GM18526 (cell line): ENCODE results near the gene FXYD3.

Experiments used
- POLR2A ChIP-seq: IDR thresholded peaks from 3 replicates; pipeline ENCODE4 v1.6.1; 2011; ENCODE audit not compliant: insufficient read length; ENCODE audit errors: extremely low read depth

Gene FXYD3

GRCh38 chr19:35115177-35115951 is at the start of gene FXYD3:
TSS of gene FXYD3 (plus strand) at chr19:35115823. CDS start at chr19:35119377, 3,554 bp downstream.
- no peak for TF ChIP-seq POLR2A

DNA sequence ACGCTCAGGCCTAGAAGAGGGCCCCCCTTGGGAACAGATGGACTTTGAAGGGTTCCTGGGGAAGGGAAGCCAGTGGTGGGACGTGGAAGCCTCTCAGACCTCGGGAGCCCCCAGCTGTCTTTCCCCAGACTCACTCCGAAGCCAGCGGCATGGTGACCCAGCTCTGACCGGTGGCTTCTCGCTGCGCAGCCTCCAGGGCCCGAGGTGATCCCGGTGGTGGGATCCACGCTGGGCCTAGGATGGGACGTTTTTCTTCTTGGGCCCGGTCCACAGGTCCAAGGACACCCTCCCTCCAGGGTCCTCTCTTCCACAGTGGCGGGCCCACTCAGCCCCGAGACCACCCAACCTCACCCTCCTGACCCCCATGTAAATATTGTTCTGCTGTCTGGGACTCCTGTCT is 49.5 kb upstream of the FXYD3 start:
- no peak for TF ChIP-seq POLR2A

- TF ChIP-seq POLR2A = no peak
These were observed 48.7 kb upstream of the FXYD3 start for GRCh38 chr19:35066691-35067563.

GRCh38 chr19:35068941-35069634 is 46.5 kb upstream of the FXYD3 start:
- TF ChIP-seq POLR2A = no peak

DNA sequence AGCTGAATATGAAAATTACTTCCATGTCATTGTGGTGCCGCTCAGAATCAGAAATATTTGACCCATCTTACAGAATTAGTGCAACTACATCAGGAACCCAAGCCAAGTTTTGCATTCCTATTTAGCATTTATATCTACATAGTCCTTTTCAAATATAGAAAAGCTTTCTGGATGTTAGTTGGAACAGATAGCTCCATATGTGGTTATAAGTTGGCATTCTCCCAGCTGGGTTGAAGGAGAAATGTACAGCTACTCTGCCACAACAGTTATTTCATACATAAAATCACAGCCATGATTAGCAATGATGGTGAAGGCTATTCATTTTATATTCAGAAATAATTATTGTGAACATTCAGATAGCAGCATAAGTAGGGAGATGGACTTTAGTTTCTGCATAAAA is 45.9 kb upstream of the FXYD3 start:
- TF ChIP-seq POLR2A = no peak

- no peak for TF ChIP-seq POLR2A
These were observed 45.2 kb upstream of the FXYD3 start for GRCh38 chr19:35070471-35070870.

- TF ChIP-seq POLR2A = no peak
These were observed 42.1 kb upstream of the FXYD3 start for GRCh38 chr19:35073516-35073915.

DNA sequence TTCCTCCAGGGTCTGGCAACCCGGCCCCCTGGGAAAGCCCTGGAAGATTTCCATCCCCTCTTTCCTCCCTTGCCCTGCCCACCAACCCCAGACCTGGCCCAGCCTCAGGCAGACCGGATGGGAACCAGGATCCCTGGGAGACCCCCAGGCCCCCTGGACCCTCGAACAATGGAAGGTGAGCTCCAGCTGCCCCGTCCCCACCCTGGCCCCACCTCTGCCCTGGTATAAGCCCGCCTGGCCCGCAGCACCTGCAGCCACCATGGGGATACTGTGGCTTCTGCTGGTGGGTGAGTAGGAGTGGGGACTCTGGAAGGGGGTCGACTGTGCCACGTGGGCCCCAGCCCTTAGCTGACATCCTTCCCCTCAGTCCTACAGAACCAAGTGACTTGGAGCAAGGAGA is 41.7 kb upstream of the FXYD3 start:
- TF ChIP-seq POLR2A = no peak

DNA sequence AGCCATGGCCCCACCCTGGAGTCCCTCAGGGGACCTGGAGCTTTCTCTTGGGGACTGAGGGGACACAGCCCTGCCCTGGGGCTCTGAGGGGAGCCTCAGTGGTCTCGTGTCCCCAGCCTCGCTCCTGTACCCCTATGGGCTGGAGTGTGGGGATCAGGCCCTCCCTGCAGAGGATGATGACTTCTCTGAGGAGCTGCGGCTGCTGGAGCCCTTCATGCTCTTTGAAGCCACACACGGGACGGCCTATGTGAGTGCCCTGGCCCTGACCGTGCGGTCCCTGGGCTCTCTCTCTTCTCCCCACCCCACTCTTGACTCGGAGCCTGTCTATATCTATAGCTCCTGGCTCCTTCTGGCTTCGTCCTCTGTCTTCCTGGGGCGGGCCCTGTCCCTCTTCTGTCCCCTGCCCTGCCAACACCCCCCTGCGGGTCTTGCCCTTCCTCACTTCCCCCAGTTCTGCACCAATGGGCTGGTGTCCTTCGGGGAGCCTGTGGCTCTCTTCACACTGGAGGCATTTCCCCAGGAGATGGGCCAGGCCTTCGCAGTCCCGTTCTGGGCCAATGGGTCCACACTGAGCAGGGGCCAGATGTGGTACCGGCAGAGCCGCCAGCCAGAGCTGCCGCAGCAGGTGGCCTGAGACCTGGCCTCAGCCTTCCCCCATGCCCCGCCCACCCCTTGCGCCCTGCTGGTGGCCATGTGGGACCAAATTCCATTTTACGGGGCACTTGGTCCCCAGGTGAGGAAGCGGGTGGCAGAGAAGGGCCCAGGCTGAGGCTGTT is 41.0 kb upstream of the FXYD3 start:
- TF ChIP-seq POLR2A = no peak

DNA sequence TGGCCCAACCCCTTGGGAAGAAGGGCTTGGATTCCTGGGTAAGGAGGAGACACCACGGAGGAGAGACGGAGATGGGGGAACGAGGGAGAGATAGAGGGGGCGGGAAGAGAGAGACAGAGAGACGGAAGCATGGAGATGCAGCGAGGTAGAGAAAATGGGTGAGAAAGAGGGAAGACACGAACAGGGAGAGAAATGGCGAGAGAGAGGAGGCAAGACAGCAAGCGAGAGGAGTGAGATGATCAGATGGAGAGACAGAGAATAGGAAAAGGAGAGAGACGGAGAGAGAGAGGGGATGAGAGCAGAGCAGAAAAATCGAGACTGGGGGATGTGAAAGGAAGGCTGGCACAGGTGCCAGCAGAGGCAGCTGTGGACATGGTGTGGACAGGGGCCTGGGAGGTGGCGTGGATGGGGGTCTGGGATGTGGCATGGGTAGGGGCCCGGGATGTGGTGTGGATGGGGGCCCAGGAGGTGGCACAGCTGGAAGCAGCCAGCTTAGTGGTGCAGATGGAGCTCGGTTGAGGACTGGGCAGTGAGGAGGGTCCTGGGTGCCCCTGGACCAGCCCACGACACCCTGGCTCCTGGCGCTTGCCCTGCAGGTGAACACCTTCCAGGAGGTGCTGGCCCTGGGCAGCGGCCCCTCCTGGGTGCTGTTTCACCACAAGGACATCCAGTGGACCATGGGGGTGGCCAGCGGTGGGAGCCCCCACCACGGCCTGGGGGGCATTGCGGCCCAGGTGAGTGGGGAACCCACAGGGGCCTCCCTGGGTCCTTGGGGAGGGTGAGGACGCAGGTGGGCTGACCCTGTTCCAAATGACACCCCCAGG is 40.2 kb upstream of the FXYD3 start:
- no peak for TF ChIP-seq POLR2A

DNA sequence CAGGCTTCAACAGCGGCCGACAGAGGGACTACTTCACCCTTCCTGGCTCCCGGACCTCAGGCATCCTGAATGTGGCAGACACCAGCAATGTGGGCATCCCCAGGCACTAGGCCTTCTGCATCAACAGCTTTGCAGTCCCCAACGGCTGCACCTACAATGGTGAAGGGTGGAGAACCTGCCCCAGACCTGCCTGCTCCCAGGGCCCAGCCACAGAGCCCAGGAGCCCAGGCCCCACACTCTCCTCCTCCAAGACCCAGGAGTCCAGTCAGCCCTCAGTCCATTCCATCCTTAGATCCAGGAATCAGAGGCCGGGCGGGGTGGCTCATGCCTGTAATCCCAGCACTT is 39.6 kb upstream of the FXYD3 start:
- TF ChIP-seq POLR2A = no peak

GRCh38 chr19:35076657-35077056 is 39.0 kb upstream of the FXYD3 start:
- TF ChIP-seq POLR2A = no peak

- TF ChIP-seq POLR2A = no peak
These were observed 38.0 kb upstream of the FXYD3 start for GRCh38 chr19:35077411-35078223.

DNA sequence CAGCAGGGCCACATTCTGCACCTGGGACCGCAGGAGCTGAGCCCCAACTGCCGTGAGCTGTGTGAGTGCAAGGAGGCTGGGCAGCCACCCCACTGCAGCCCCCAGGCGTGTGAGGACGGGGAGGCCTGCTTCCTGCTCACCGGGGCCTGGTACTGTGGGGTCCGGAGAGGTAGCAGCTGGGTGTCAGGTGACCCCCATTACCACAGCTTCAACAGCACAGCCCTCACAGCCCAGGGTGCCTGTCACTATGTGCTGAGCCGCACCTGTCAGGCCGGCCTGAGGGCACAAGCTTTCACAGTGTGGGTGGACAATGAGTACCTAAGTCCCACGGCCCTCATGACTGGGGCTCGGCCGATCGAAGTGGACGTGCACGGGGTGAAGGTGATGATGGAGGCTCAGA is 35.8 kb upstream of the FXYD3 start:
- no peak for TF ChIP-seq POLR2A
